Hepatic stellate cell (primary cell): ENCODE measurements around the gene TMEM43.
"Not testable (repeated sequence)": the region's sequence is repeated elsewhere in the genome, so short reads cannot be mapped to it uniquely, and the experiment has no call there.

Source experiments
- DNase-seq: peaks from one replicate; pipeline ENCODE4 v3.0.0; 2011; ENCODE audit warnings: low spot score

The TMEM43 gene

GRCh38 chr3:14124615-14125192 is at the start of gene TMEM43, which contains the start of gene CHCHD4:
TSS of gene TMEM43 (plus strand) at chr3:14125052. CDS start at chr3:14125194, 142 bp downstream.
TSS of gene CHCHD4 (minus strand) at chr3:14124870. CDS start at chr3:14124676, 194 bp downstream.
- peak; percentile 100 for DNase-seq

GRCh38 chr3:14075233-14075632 is 49.6 kb upstream of the TMEM43 start:
- not testable (repeated sequence) for DNase-seq

DNA sequence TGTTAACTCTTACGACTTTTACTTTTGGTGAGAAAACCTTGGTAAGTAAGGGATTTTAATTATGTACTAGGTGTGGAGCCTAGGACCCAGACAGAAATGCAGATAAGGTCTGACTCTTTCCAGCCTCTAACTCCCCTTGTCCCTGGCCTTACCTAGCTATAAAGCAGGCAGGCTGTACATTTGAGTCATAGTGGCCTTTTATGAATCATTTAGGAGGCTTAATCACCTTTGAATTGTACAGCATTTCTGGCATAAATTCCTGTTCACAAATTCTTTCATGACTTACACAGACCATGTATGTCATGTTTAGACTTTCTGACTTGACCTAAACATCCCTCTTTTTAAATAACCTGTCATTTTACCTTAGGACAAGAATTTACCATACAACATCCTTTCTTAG is 47.5 kb upstream of the TMEM43 start:
- DNase-seq: no peak

DNA sequence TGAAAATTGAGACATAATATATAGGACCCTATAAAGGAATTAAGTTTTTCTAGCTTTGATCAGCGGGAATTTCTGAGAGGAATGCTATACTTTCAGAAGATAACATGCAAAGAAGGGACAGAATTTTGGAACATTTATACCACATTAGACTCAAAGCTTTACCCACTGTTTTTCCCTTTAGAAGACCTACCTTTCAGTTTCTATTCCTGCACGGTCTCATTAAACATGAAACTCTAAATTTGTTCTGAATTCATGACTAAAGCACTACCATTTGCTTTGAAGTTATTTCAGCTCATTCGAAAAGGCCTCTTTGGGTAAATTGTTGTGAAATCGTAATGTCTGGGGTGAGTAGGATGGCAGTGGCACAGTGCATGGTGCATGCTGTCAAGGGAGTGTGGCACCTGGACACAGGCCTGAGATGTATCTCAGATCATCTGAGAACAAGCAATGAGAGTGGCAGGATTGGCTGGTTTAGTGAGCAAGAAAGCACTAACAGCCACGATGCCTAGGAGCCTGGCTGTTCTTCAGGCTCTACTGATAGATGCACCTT is 42.7 kb upstream of the TMEM43 start:
- no peak for DNase-seq

- DNase-seq: not testable (repeated sequence)
Measured at GRCh38 chr3:14087461-14087860, 37.4 kb upstream of the TMEM43 start.

GRCh38 chr3:14091959-14092358 is 32.9 kb upstream of the TMEM43 start:
- DNase-seq: not testable (repeated sequence)

- no peak for DNase-seq
Measured at GRCh38 chr3:14092464-14092863, 32.4 kb upstream of the TMEM43 start.

DNA sequence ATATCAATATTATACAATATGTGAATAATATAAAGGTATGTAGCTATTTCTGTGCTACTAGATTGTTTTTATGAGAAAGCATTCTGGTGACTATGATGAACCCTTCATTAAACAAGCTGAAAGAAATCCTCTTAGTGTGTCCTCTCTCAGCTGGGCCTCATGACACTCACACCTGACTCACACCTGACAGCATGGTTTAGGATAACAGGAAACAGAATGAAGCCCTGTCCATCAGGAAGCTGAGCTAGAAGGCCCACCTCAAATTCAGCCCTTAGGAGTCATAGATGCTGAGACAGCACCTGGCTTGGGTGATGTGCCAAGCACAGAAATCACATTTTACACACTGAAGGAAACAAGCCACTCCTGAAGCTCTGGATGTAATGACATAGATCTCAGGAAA is 31.0 kb upstream of the TMEM43 start:
- DNase-seq: no peak

DNA sequence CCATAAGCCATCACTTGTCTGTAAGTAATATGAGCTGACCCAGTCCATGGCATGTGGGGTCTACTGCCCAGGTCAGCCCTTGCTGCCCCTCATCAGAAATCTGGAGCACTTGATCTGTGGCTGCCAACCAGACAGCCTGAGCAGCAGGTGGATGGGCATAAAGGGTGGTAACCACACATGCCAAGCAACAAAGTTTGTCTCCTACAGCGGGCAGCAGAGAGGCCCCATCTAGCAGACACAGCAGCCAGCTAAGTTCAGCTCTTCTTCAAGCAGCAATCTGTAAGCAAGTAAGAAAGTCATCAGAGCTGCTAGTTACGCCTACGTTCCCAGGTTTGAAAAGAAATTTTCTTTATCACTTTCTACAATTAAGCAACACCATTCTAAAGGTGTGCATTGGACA is 28.1 kb upstream of the TMEM43 start:
- DNase-seq: no peak

GRCh38 chr3:14097616-14098391 is 27.0 kb upstream of the TMEM43 start:
- DNase-seq: no peak

DNA sequence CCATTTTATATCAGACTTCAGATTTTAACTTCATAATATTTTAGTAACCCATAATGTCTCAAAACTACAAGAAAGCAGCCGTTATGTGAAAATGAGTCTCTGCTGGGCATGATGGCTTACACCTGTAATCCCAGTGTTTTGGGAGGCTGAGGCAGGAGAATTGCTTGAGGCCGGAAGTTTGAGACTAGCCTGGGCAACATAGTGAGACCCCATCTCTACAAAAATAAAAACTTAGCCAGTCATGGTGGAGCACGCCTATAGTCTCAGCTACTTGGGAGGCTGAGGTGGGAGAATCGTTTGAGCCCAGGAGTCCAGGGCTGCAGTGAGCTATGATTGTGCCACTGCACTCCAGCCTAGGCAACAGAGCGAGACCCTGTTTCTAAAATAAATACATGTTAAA is 15.0 kb upstream of the TMEM43 start:
- DNase-seq: not testable (repeated sequence)

DNA sequence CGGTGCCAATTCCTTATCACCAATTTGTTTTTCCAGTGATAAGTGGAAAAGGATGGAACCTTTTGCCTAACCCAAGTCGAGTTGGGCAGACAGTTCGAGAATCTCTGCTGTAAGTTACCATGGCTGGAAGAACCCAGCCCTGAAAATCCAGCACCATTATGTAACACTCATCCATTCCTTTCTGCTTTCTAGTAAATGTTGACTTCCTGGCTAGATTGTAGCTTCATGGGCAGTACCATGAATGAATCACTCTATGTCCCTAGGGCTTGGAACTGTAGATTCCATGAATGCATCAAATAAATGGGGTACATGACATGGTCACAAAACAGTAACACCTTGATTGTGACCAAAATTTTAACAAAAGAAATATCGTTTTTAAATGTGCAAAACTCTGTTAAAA is 14.2 kb upstream of the TMEM43 start:
- no peak for DNase-seq

DNA sequence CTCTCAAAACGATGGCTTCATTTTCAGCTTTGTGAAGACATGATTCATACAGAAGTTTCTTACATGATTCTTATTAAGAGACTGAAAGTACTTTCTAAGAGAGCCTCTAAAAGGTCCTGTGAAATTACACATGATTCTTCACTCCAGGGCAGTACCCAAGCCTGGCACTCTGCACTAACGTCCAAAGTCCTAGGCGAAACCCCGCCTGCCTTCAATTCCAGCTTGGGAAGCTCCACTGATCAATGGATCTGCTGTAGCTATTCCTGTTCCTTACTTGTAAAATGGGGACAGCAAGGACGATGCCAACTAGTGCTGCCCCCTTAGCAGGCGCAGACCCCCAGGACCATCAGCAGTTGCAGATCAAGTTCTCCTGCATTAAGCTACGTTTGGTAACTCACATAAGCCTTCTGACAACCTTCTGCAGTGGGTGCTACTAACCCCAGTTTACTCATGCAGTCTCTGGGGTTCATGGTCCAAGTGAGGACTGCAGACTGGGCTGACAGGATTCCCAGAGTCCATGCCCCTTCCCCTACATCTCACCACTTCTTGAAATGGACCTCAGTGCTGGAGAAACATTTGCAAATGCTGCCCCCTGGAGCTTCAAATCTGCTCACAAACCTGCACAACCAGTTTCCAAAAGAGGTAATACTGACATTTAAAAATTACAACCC is 10.8 kb upstream of the TMEM43 start:
- DNase-seq: no peak

DNA sequence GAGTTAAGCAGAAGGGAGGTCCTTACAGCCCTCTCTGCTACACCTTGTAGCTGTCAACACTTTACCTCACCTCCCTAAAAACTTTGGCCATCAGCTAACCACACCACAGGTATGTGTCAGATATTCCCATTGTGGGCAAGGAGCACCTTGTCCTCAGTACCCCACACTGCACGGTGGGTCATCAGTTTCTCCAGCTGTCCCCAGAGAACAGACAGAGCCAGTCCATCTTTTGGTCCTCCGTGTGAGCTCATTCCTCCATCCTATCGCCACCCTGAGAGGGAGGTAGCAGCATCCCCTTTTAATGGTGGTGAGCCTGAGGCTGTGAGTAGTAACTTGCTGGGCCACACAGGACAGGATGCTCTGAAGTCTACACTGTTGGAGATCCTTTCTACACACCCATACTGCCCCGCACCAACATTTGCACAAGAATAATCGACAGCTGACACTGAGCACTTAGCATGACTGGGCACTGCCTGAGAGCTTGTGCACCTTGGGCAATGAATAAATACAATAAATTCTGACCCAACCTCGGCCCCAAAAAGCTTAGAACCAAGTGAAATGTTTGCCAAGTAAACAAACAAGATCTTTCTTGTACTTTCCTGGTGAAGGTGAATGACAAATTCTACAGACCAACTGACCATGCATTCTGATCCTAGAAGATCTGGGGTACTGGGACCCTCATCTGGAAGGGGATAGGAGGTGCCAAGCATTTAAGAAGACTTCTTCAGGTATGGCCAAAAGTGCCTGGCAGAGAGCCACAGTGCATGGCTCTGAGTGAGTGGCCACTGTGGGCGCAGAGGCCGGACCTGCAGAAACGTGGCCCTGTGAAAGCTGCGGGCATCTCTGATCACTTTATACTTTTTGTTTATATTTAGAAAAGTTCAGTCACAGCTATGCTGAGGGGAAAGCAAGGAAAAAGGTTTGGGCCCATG is 7.1 kb upstream of the TMEM43 start:
- no peak for DNase-seq

- no peak for DNase-seq
Measured at GRCh38 chr3:14118400-14119381, 6.2 kb upstream of the TMEM43 start.

DNA sequence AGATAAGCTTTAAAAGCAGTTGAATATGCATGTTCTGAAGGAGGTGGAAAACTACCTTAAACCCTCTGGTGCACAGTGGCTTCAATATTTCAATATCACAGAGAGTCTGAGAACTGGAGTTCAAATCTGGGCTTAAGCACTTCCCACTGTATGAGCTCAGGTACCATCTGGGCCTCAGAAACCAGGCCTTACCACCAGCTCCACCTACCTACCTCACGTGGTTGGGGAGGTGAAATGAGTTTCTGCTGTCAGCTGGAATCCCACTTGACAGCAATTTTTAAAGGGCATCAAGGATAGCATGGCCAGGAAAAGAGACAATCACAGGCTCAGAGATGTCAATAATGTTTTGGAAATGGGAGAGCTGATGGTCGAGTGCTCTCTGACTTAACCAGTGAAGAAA is 5.2 kb upstream of the TMEM43 start:
- DNase-seq: no peak

- no peak for DNase-seq
Measured at GRCh38 chr3:14120111-14120920, 4.5 kb upstream of the TMEM43 start.

GRCh38 chr3:14120921-14121448 is 3.9 kb upstream of the TMEM43 start:
- not testable (repeated sequence) for DNase-seq

GRCh38 chr3:14121859-14122258 is 3.0 kb upstream of the TMEM43 start:
- no peak for DNase-seq
